Neural progenitor cell (in vitro differentiated cells): ENCODE data around the gene CMC1.

Source experiments
- EZH2 ChIP-seq: fragments of 200-600 bp; sonication (generic); IDR thresholded peaks from 2 replicates; pipeline ENCODE4 v1.6.1; 2017; ENCODE audit warnings: antibody characterized with exemption, mild to moderate bottlenecking, moderate library complexity
- EZH2phosphoT487 ChIP-seq: fragments of 200-600 bp; sonication (generic); IDR thresholded peaks from 2 replicates; pipeline ENCODE4 v1.6.1; 2017; ENCODE audit warnings: antibody characterized with exemption
- TF ChIP-seq, protein P1 (sequence below): fragments of 200-600 bp; sonication (generic); IDR thresholded peaks from 2 replicates; pipeline ENCODE4 v1.5.1; 2017; ENCODE audit warnings: antibody characterized with exemption, mild to moderate bottlenecking

DNA sequence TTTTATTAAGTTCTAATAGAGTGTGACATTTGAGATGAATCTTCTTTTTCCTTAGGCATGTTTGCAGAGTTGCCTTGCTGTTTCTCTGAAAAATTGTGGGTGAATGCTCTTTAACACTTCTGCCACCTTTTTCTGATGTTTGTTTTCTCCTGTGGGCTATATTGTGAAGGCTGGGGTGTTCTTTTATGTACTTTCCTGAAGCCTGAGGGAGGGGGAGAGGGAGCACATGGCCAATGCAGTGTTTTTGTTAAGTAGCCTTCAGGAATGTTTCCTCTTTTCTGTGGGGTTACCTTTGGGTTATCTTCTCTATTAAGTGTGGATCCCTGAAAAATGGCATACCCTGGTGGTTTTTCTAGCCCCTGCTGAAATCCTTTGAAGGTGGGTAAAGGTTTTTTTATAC, 50.2 kb downstream of the CMC1 start:
- no peak for TF ChIP-seq EZH2
- TF ChIP-seq, protein P1, sequence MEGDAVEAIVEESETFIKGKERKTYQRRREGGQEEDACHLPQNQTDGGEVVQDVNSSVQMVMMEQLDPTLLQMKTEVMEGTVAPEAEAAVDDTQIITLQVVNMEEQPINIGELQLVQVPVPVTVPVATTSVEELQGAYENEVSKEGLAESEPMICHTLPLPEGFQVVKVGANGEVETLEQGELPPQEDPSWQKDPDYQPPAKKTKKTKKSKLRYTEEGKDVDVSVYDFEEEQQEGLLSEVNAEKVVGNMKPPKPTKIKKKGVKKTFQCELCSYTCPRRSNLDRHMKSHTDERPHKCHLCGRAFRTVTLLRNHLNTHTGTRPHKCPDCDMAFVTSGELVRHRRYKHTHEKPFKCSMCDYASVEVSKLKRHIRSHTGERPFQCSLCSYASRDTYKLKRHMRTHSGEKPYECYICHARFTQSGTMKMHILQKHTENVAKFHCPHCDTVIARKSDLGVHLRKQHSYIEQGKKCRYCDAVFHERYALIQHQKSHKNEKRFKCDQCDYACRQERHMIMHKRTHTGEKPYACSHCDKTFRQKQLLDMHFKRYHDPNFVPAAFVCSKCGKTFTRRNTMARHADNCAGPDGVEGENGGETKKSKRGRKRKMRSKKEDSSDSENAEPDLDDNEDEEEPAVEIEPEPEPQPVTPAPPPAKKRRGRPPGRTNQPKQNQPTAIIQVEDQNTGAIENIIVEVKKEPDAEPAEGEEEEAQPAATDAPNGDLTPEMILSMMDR = no peak
- TF ChIP-seq EZH2phosphoT487 = no peak
